ENCODE results near the gene ITSN1. TPM values are rescaled to one million over a fixed set of nuclear protein-coding genes. Genes with fewer than 3 reads are reported as not detected.

The ITSN1 gene
- total RNA-seq, 3 donors from 2014 or later = 39.5 to 113 (median 58.3) TPM

GRCh38 chr21:33886321-33886720 is 244.0 kb downstream of the ITSN1 start:
- peaks cover 0 to 4% of the 10 kb centered on the region in 2 donors for H3K4me1 ChIP-seq
- no peaks in the 10 kb centered on the region for H3K27me3 ChIP-seq
- peak in 1 of 2 donors; percentile 78 for DNase-seq (ENCODE audit: low spot score in 2 of 2)
- intact Hi-C loops (cut with DNase I; ENCODE audit: low total_unique reads) = loop anchor here (2.0 kb wide), 1 partner anchor 34 kb away; no protein-coding TSS in a partner anchor
- H3K27ac ChIP-seq = no peak overlapping the region
- TF ChIP-seq POLR2AphosphoS5 (IDR thresholded peaks at IDR 0.05) (peak in 1 of 3 donors; percentile 27), POLR2A (IDR thresholded peaks at IDR 0.05) (no peak), CTCF (IDR thresholded peaks at IDR 0.05) (no peak)
- no peaks in the 10 kb centered on the region for H3K9me3 ChIP-seq
- H3K4me3 ChIP-seq = no peak overlapping the region
- H3K36me3 ChIP-seq = no peaks in the 10 kb centered on the region

GRCh38 chr21:33890187-33890586 is 247.9 kb downstream of the ITSN1 start:
- intact Hi-C loops (cut with DNase I; ENCODE audit: low total_unique reads) = loop anchor here (10.0 kb wide), 1 partner anchor 245 kb away; the partner anchor contains the start of genes CRYZL1 and ITSN1
- no peak for DNase-seq (ENCODE audit: low spot score in 2 of 2)
- peaks cover 0 to 4% of the 10 kb centered on the region in 2 donors for H3K4me1 ChIP-seq
- no peaks in the 10 kb centered on the region for H3K36me3 ChIP-seq
- H3K9me3 ChIP-seq = no peaks in the 10 kb centered on the region
- H3K4me3 ChIP-seq = no peak overlapping the region
- TF ChIP-seq POLR2AphosphoS5 (IDR thresholded peaks at IDR 0.05) (no peak), POLR2A (IDR thresholded peaks at IDR 0.05) (no peak), CTCF (IDR thresholded peaks at IDR 0.05) (no peak)
- H3K27ac ChIP-seq = no peak overlapping the region
- no peaks in the 10 kb centered on the region for H3K27me3 ChIP-seq

GRCh38 chr21:33892853-33893252 is 250.6 kb downstream of the ITSN1 start:
- Histone ChIP-seq H3K36me3 (no peaks in the 10 kb centered on the region), H3K27me3 (no peaks in the 10 kb centered on the region), H3K4me3 (no peak overlapping the region), H3K9me3 (no peaks in the 10 kb centered on the region), H3K4me1 (peaks cover 0 to 4% of the 10 kb centered on the region in 2 donors), H3K27ac (no peak overlapping the region)
- no peak for TF ChIP-seq POLR2A (IDR thresholded peaks at IDR 0.05)
- TF ChIP-seq CTCF (IDR thresholded peaks at IDR 0.05) = no peak
- TF ChIP-seq POLR2AphosphoS5 (IDR thresholded peaks at IDR 0.05) = no peak
- DNase-seq (ENCODE audit: low spot score in 2 of 2) = no peak
- intact Hi-C loops (cut with DNase I; ENCODE audit: low total_unique reads) = loop anchor here (10.0 kb wide), 1 partner anchor 248 kb away; the partner anchor contains the start of genes CRYZL1 and ITSN1

GRCh38 chr21:33893917-33894316 is 251.6 kb downstream of the ITSN1 start:
- H3K27ac ChIP-seq = no peak overlapping the region
- intact Hi-C loops (cut with DNase I; ENCODE audit: low total_unique reads) = loop anchor here (10.0 kb wide), 1 partner anchor 249 kb away; the partner anchor contains the start of genes CRYZL1 and ITSN1

More at GRCh38 chr21:33893917-33894316, 251.6 kb downstream of the ITSN1 start:
- Histone ChIP-seq H3K4me1 (peaks cover 0 to 4% of the 10 kb centered on the region in 2 donors), H3K36me3 (no peaks in the 10 kb centered on the region), H3K9me3 (no peaks in the 10 kb centered on the region), H3K27me3 (no peaks in the 10 kb centered on the region), H3K4me3 (no peak overlapping the region)
- no peak for DNase-seq (ENCODE audit: low spot score in 2 of 2)
- no peak for TF ChIP-seq POLR2AphosphoS5 (IDR thresholded peaks at IDR 0.05)
- no peak for TF ChIP-seq POLR2A (IDR thresholded peaks at IDR 0.05)
- no peak for TF ChIP-seq CTCF (IDR thresholded peaks at IDR 0.05)
